Fibroblast of the aortic adventitia (primary cell): ENCODE data around the gene COX7B2. TPM values are rescaled to one million over a fixed set of nuclear protein-coding genes. Genes with fewer than 3 reads are reported as not detected.
A peak's percentile ranks its signal among the peaks of the same experiment; 100 is the strongest.

ENCODE experiments used
- DNase-seq: peaks from one replicate; pipeline ENCODE4 v3.0.0-alpha.2; 2010; ENCODE audit warnings: low read depth
- H3K4me3 ChIP-seq: 2 replicates; pipeline ENCODE4 v1.5.1; 2011; ENCODE audit warnings: low read depth, mild to moderate bottlenecking, control low read depth, low read length, moderate library complexity
- total RNA-seq: library from RNA; depleted of rRNA; stranded (reverse); fragments of >200 nt; gene quantifications from 2 replicates; pipeline ENCODE4 v1.2.3, GENCODE V29; 2012; ENCODE audit warnings: low replicate concordance
- TF ChIP-seq, protein P1 (sequence below): IDR thresholded peaks from 2 replicates; pipeline ENCODE4 v1.5.1; 2011; ENCODE audit warnings: mild to moderate bottlenecking, low read length, control low read depth, inconsistent platforms; ENCODE audit not compliant: insufficient read depth

COX7B2 gene
- total RNA-seq, 1 donor, result not detected

DNA sequence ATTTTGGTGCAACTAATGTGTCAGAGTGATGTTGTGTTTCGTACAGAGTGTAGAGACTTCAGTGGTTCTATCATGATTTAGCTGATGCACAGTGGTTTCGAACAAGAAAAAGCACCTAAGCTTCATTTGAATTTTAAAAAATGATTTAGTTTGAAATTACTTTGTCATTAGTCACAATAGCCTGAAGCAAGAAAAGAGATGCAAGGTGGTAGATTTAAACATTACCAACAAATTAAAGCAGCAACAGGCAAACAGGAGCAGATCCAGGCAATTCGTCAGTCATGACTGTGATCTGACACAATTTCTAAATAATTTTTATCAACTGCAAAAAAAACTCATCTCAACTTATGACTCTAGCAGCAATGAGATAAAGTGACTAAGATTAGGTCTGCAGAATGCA, 24.6 kb upstream of the COX7B2 start:
- no peak for DNase-seq
- TF ChIP-seq, protein P1, sequence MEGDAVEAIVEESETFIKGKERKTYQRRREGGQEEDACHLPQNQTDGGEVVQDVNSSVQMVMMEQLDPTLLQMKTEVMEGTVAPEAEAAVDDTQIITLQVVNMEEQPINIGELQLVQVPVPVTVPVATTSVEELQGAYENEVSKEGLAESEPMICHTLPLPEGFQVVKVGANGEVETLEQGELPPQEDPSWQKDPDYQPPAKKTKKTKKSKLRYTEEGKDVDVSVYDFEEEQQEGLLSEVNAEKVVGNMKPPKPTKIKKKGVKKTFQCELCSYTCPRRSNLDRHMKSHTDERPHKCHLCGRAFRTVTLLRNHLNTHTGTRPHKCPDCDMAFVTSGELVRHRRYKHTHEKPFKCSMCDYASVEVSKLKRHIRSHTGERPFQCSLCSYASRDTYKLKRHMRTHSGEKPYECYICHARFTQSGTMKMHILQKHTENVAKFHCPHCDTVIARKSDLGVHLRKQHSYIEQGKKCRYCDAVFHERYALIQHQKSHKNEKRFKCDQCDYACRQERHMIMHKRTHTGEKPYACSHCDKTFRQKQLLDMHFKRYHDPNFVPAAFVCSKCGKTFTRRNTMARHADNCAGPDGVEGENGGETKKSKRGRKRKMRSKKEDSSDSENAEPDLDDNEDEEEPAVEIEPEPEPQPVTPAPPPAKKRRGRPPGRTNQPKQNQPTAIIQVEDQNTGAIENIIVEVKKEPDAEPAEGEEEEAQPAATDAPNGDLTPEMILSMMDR, result no peak
- H3K4me3 ChIP-seq, result no peak overlapping the region

- DNase-seq, result peak; percentile 70
- TF ChIP-seq, protein P1, result peak; percentile 81
- H3K4me3 ChIP-seq, result no peak overlapping the region
These were observed 22.9 kb upstream of the COX7B2 start for GRCh38 chr4:46931981-46932380.

DNA sequence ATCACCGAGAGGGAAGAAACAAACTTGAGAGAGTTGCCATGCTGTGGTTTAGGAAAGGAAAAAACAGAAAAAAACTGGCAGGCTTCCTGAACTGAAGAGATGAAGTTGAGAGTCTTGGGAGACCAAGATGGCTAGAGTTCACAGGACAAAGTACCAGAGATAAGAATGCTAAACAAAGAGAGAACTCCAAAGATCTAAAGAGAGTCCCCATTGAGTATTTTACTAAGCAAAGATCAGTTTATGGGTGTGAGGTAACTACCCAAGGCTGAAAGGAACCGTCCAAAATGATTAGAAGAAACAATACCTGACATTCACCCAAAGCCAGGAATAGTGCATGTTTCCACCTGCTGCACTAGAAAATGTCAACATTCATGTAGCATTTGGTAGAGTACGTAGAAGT, 21.8 kb upstream of the COX7B2 start:
- DNase-seq, result no peak
- TF ChIP-seq, protein P1, result no peak
- no peak overlapping the region for H3K4me3 ChIP-seq

DNA sequence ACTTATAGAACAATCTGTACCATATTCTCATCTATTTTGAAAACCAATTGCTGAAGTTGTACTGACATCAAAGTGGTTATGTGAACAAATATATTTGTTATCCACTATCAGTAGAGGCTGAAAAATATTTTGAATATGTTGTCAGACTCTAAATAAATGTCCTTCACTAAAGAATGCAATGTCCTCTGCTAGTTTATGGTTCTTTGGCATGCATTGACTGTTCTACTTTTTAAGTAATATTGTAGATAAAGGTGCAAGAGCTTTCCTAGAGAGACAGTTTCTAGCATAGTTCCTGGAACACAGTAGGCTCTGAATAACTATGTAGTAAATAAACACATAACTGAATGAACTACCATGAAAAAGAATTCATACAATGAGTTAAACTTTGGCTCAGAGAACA, 18.2 kb upstream of the COX7B2 start:
- H3K4me3 ChIP-seq, result no peak overlapping the region
- no peak for DNase-seq
- TF ChIP-seq, protein P1, result no peak

- TF ChIP-seq, protein P1, result no peak
- H3K4me3 ChIP-seq, result no peak overlapping the region
- DNase-seq, result no peak
These were observed 15.9 kb upstream of the COX7B2 start for GRCh38 chr4:46924789-46925529.

- no peak overlapping the region for H3K4me3 ChIP-seq
- TF ChIP-seq, protein P1, result no peak
- DNase-seq, result no peak
These were observed 13.2 kb upstream of the COX7B2 start for GRCh38 chr4:46922205-46922604.

GRCh38 chr4:46908148-46908547, 897 bp downstream of the COX7B2 start:
- no peak overlapping the region for H3K4me3 ChIP-seq
- no peak for DNase-seq
- TF ChIP-seq, protein P1, result no peak
